Thymus (tissue), 11 donors: ENCODE data around the gene MCF2L2. TPM values are rescaled to one million over a fixed set of nuclear protein-coding genes. Genes with fewer than 3 reads are reported as not detected.
"Not testable (repeated sequence)": the region's sequence is repeated elsewhere in the genome, so short reads cannot be mapped to it uniquely, and the experiment has no call there.

Experiments
- DNase-seq, 9 donors: peaks; one replicate each; pipeline ENCODE4 v3.0.0-alpha.2; 2013; ENCODE audit warnings: low spot score in 9 of 9, low read depth in 6 of 9, missing footprints in 1 of 9
- H3K27ac ChIP-seq, 2 donors: one replicate each; pipeline ENCODE4 v1.5.1; 2013; ENCODE audit warnings: control low read depth in 1 of 2, low read depth in 1 of 2, low read length in 1 of 2, mild to moderate bottlenecking in 1 of 2, moderate library complexity in 1 of 2
- H3K27me3 ChIP-seq, 2 donors: one replicate each; pipeline ENCODE4 v1.5.1; 2013; ENCODE audit warnings: low read length in 1 of 2; ENCODE audit not compliant: control insufficient read depth in 2 of 2, insufficient read depth in 1 of 2
- H3K36me3 ChIP-seq, 2 donors: one replicate each; pipeline ENCODE4 v1.5.1; 2013; ENCODE audit warnings: low read length in 1 of 2, mild to moderate bottlenecking in 1 of 2, moderate library complexity in 1 of 2; ENCODE audit not compliant: control insufficient read depth in 2 of 2, insufficient read depth in 2 of 2
- H3K4me1 ChIP-seq, 2 donors: one replicate each; pipeline ENCODE4 v1.5.1; 2013; ENCODE audit warnings: low read length in 2 of 2; ENCODE audit not compliant: control insufficient read depth in 2 of 2, insufficient read depth in 2 of 2
- H3K4me3 ChIP-seq, 2 donors: one replicate each; pipeline ENCODE4 v1.5.1; 2013; ENCODE audit warnings: low read length in 2 of 2, control low read depth in 1 of 2, mild to moderate bottlenecking in 1 of 2
- H3K9me3 ChIP-seq, 2 donors: one replicate each; pipeline ENCODE4 v1.5.1; 2013; ENCODE audit warnings: low read length in 1 of 2, mild to moderate bottlenecking in 1 of 2; ENCODE audit not compliant: control insufficient read depth in 2 of 2, insufficient read depth in 1 of 2
- WGBS: extraction: QIAGEN DNeasy Blood & Tissue Kit; methylation state at CpG from one replicate; pipeline ENCODE4 v1.1.7; 2013; 5-methylcytosine and 5-hydroxymethylcytosine counted together
- polyA plus RNA-seq: library from polyadenylated mRNA; stranded (reverse); fragments of 200-250 nt; gene quantifications from one replicate; pipeline ENCODE4 v1.2.3, GENCODE V29; 2013
- total RNA-seq: library from RNA; stranded (reverse); fragments of 120-200 nt; gene quantifications from one replicate; pipeline ENCODE4 v1.2.4, GENCODE V29; 2013
- donor health status: healthy.

Gene MCF2L2
- total and polyA plus RNA-seq, 2 donors, result 1.0 to 1.1 TPM

GRCh38 chr3:183233966-183234365 lies 194.5 kb downstream of the MCF2L2 start:
- Histone ChIP-seq H3K27me3 (no peaks in the 10 kb centered on the region), H3K9me3 (no peaks in the 10 kb centered on the region), H3K36me3 (no peaks in the 10 kb centered on the region), H3K27ac (no peak overlapping the region), H3K4me3 (no peak overlapping the region), H3K4me1 (no peaks in the 10 kb centered on the region)
- no peak for DNase-seq
- 41% methylated on average over 4 of the region's 4 CpGs for WGBS

- no peak for DNase-seq
- 97% methylated on average over 3 of the region's 3 CpGs for WGBS
- H3K4me3 ChIP-seq, result no peak overlapping the region
Measured at GRCh38 chr3:183230826-183231225, 197.6 kb downstream of the MCF2L2 start.

GRCh38 chr3:183230251-183230650 lies 198.2 kb downstream of the MCF2L2 start:
- not testable (repeated sequence) for H3K27ac ChIP-seq, H3K4me3 ChIP-seq, H3K9me3 ChIP-seq, H3K36me3 ChIP-seq, H3K27me3 ChIP-seq, DNase-seq, H3K4me1 ChIP-seq
- WGBS, result 96% methylated on average over 8 of the region's 8 CpGs

More at GRCh38 chr3:183230826-183231225, 197.6 kb downstream of the MCF2L2 start:
- no peak overlapping the region for H3K27ac ChIP-seq
- H3K36me3 ChIP-seq, result no peaks in the 10 kb centered on the region
- no peaks in the 10 kb centered on the region for H3K9me3 ChIP-seq
- no peaks in the 10 kb centered on the region for H3K4me1 ChIP-seq
- no peaks in the 10 kb centered on the region for H3K27me3 ChIP-seq

GRCh38 chr3:183229178-183229577 lies 199.2 kb downstream of the MCF2L2 start:
- H3K4me3 ChIP-seq, result no peak overlapping the region
- H3K36me3 ChIP-seq, result no peaks in the 10 kb centered on the region
- H3K27ac ChIP-seq, result no peak overlapping the region
- 97% methylated on average over 1 of the region's 1 CpG for WGBS
- H3K27me3 ChIP-seq, result no peaks in the 10 kb centered on the region
- peaks cover 3 to 8% of the 10 kb centered on the region in 2 donors for H3K4me1 ChIP-seq
- no peaks in the 10 kb centered on the region for H3K9me3 ChIP-seq
- DNase-seq, result no peak

- no peak for DNase-seq
- no peak overlapping the region for H3K27ac ChIP-seq
- H3K4me1 ChIP-seq, result peaks cover 3 to 8% of the 10 kb centered on the region in 2 donors
Measured at GRCh38 chr3:183227586-183227985, 200.8 kb downstream of the MCF2L2 start.

GRCh38 chr3:183226333-183226890 lies 202.0 kb downstream of the MCF2L2 start:
- peaks cover 3 to 8% of the 10 kb centered on the region in 2 donors for H3K4me1 ChIP-seq
- no peaks in the 10 kb centered on the region for H3K27me3 ChIP-seq
- H3K27ac ChIP-seq, result no peak overlapping the region
- no peak for DNase-seq
- H3K36me3 ChIP-seq, result no peaks in the 10 kb centered on the region
- no peak overlapping the region for H3K4me3 ChIP-seq
- no peaks in the 10 kb centered on the region for H3K9me3 ChIP-seq
- 94% methylated on average over 9 of the region's 9 CpGs for WGBS

More at GRCh38 chr3:183227586-183227985, 200.8 kb downstream of the MCF2L2 start:
- H3K9me3 ChIP-seq, result no peaks in the 10 kb centered on the region
- H3K27me3 ChIP-seq, result no peaks in the 10 kb centered on the region
- H3K36me3 ChIP-seq, result no peaks in the 10 kb centered on the region
- WGBS, result 97% methylated on average over 4 of the region's 4 CpGs
- H3K4me3 ChIP-seq, result no peak overlapping the region

- H3K36me3 ChIP-seq, result no peaks in the 10 kb centered on the region
- WGBS, result 25% methylated on average over 11 of the region's 11 CpGs
Measured at GRCh38 chr3:183224180-183224970, 204.0 kb downstream of the MCF2L2 start.

GRCh38 chr3:183222631-183223235 lies 205.7 kb downstream of the MCF2L2 start:
- Histone ChIP-seq H3K4me3 (no peak overlapping the region), H3K27me3 (no peaks in the 10 kb centered on the region), H3K36me3 (no peaks in the 10 kb centered on the region), H3K27ac (no peak overlapping the region), H3K9me3 (no peaks in the 10 kb centered on the region), H3K4me1 (peaks cover 3 to 8% of the 10 kb centered on the region in 2 donors)
- DNase-seq, result no peak
- 97% methylated on average over 3 of the region's 3 CpGs for WGBS

More at GRCh38 chr3:183224180-183224970, 204.0 kb downstream of the MCF2L2 start:
- no peaks in the 10 kb centered on the region for H3K9me3 ChIP-seq
- no peak overlapping the region for H3K4me3 ChIP-seq
- peaks cover 3 to 8% of the 10 kb centered on the region in 2 donors for H3K4me1 ChIP-seq
- peak overlapping the region in 1 of 2 donors; percentile 61 for H3K27ac ChIP-seq
- peak; percentile 18 to 77 (median 42) for DNase-seq
- no peaks in the 10 kb centered on the region for H3K27me3 ChIP-seq

- Histone ChIP-seq H3K27ac (no peak overlapping the region), H3K4me3 (no peak overlapping the region), H3K9me3 (no peaks in the 10 kb centered on the region), H3K4me1 (peaks cover 3 to 8% of the 10 kb centered on the region in 2 donors), H3K36me3 (no peaks in the 10 kb centered on the region), H3K27me3 (no peaks in the 10 kb centered on the region)
- no peak for DNase-seq
- 94% methylated on average over 5 of the region's 5 CpGs for WGBS
Measured at GRCh38 chr3:183220828-183221227, 207.6 kb downstream of the MCF2L2 start.
